Smooth muscle cell of the umbilical artery (primary cell): ENCODE results near the gene JPT1. TPM values are rescaled to one million over a fixed set of nuclear protein-coding genes. Genes with fewer than 3 reads are reported as not detected.

Experiments used
- total RNA-seq: library from RNA; depleted of rRNA; stranded (reverse); fragments of >200 nt; gene quantifications from 2 replicates; pipeline ENCODE4 v1.2.3, GENCODE V29; 2014

The JPT1 gene
- 93.2 and 179 TPM in 2 replicates for total RNA-seq

GRCh38 chr17:75154195-75155106 lies at the start of gene JPT1:
TSS of gene JPT1 (minus strand) at chr17:75154512. CDS start at chr17:75154397, 115 bp downstream.

GRCh38 chr17:75182569-75183436 lies 28.5 kb upstream of the JPT1 start, which contains the start of gene SUMO2:
TSS of gene SUMO2 (minus strand) at chr17:75182959. CDS start at chr17:75182834, 125 bp downstream.

GRCh38 chr17:75131278-75132017 lies 22.9 kb downstream of the JPT1 start, which contains the start of gene NT5C:
TSS of gene NT5C (minus strand) at chr17:75131742. CDS start at chr17:75131707, 35 bp downstream.

GRCh38 chr17:75109407-75110233 lies 44.7 kb downstream of the JPT1 start, which contains the start of gene ARMC7:
TSS of gene ARMC7 (plus strand) at chr17:75109969. CDS start at chr17:75110289, 320 bp downstream.

GRCh38 chr17:75087558-75088453 lies 66.5 kb downstream of the JPT1 start, which contains the start of gene SLC16A5:
TSS of gene SLC16A5 (plus strand) at chr17:75087954. CDS start at chr17:75093637, 5,683 bp downstream.

Other genes starting within 250 kb of the JPT1 start
- not detected in 2 replicates for gene USH1G, start 231.3 kb downstream of the JPT1 start, total RNA-seq
- not detected in 2 replicates for gene OTOP2, start 230.2 kb downstream of the JPT1 start, total RNA-seq
- not detected in 2 replicates for gene OTOP3, start 218.6 kb downstream of the JPT1 start, total RNA-seq
- 0.18 and 0.30 TPM in 2 replicates for gene HID1, start 181.8 kb downstream of the JPT1 start, total RNA-seq
- gene CDR2L, start 166.9 kb downstream of the JPT1 start, total RNA-seq, result 19.9 and 47.2 TPM in 2 replicates
- gene MRPL58, start 141.8 kb downstream of the JPT1 start, total RNA-seq, result 18.8 and 22.0 TPM in 2 replicates
- gene ATP5PD, start 107.5 kb downstream of the JPT1 start, total RNA-seq, result 202 and 315 TPM in 2 replicates
- 12.2 and 20.9 TPM in 2 replicates for gene KCTD2, start 107.3 kb downstream of the JPT1 start, total RNA-seq
- gene SLC16A5, start 66.6 kb downstream of the JPT1 start, total RNA-seq, result 7.4 and 12.3 TPM in 2 replicates
- 1.8 and 2.8 TPM in 2 replicates for gene ARMC7, start 44.5 kb downstream of the JPT1 start, total RNA-seq
- gene NT5C, start 22.8 kb downstream of the JPT1 start, total RNA-seq, result 23.8 and 29.9 TPM in 2 replicates
- gene SUMO2, start 28.4 kb upstream of the JPT1 start, total RNA-seq, result 79.5 and 89.1 TPM in 2 replicates
- 18.7 and 24.6 TPM in 2 replicates for gene NUP85, start 51.2 kb upstream of the JPT1 start, total RNA-seq
- 9.8 and 17.8 TPM in 2 replicates for gene GGA3, start 107.1 kb upstream of the JPT1 start, total RNA-seq
- 28.9 and 32.4 TPM in 2 replicates for gene MRPS7, start 107.4 kb upstream of the JPT1 start, total RNA-seq
- 5.6 and 6.2 TPM in 2 replicates for gene MIF4GD, start 116.7 kb upstream of the JPT1 start, total RNA-seq
- 4.8 and 8.6 TPM in 2 replicates for gene SLC25A19, start 134.9 kb upstream of the JPT1 start, total RNA-seq